ENCODE data around the gene TTLL9.

- TF ChIP-seq REST (IDR thresholded peaks at IDR 0.05; ENCODE audit: insufficient read depth in 1 of 2, low read depth in 2 of 2, low read length in 2 of 2), result no peak
- TF ChIP-seq SIN3A (IDR thresholded peaks at IDR 0.05; ENCODE audit: borderline replicate concordance, insufficient read depth, low read length), result no peak
- TF ChIP-seq POLR2AphosphoS5 (IDR thresholded peaks at IDR 0.05; ENCODE audit: low read depth, low read length), result no peak
Observed at GRCh38 chr20:31925631-31926030, 55.2 kb downstream of the TTLL9 start.

Measured in PFSK-1 (cell line).